ENCODE data around the gene CMC4.

Gene CMC4

GRCh38 chrX:155028877-155029291, 42.1 kb downstream of the CMC4 start:
- Mint-ChIP-seq H3K4me1 (peaks cover 33% of the 10 kb centered on the region), H3K9me3 (no peaks in the 10 kb centered on the region), H3K27me3 (no peaks in the 10 kb centered on the region), H3K36me3 (ENCODE audit: low read depth) (peaks cover 2% of the 10 kb centered on the region), H3K4me3 (peak overlapping the region; percentile 87), H3K27ac (peak overlapping the region; percentile 93)
- DNase-seq (no peak), ATAC-seq (no peak)

- no peak for DNase-seq
- Mint-ChIP-seq H3K27ac (peak overlapping the region; percentile 93), H3K9me3 (no peaks in the 10 kb centered on the region), H3K4me1 (peaks cover 30% of the 10 kb centered on the region), H3K36me3 (ENCODE audit: low read depth) (peaks cover 2% of the 10 kb centered on the region), H3K27me3 (no peaks in the 10 kb centered on the region), H3K4me3 (peak overlapping the region; percentile 87)
- ATAC-seq: no peak
Measured at GRCh38 chrX:155028129-155028528, 42.8 kb downstream of the CMC4 start.

- Mint-ChIP-seq H3K4me3 (peak overlapping the region; percentile 87), H3K4me1 (peaks cover 28% of the 10 kb centered on the region), H3K27me3 (no peaks in the 10 kb centered on the region), H3K27ac (peak overlapping the region; percentile 93), H3K9me3 (no peaks in the 10 kb centered on the region), H3K36me3 (ENCODE audit: low read depth) (peaks cover 2% of the 10 kb centered on the region)
- no peak for DNase-seq
- peak; percentile 51 for ATAC-seq
Measured at GRCh38 chrX:155027509-155028066, 43.3 kb downstream of the CMC4 start.

- Mint-ChIP-seq H3K27me3 (no peaks in the 10 kb centered on the region), H3K4me1 (peaks cover 27% of the 10 kb centered on the region), H3K27ac (peak within 1 kb of the TSS; percentile 93), H3K36me3 (ENCODE audit: low read depth) (peaks cover 2% of the 10 kb centered on the region), H3K9me3 (no peaks in the 10 kb centered on the region), H3K4me3 (peak within 1 kb of the TSS; percentile 87)
- ATAC-seq: peak; percentile 91
- peak; percentile 89 for DNase-seq
Measured at GRCh38 chrX:155026727-155027508, 44.0 kb downstream of the CMC4 start, which contains the start of gene FUNDC2. TSS of gene FUNDC2 (plus strand) at chrX:155026844. CDS start at chrX:155026939, 95 bp downstream.

GRCh38 chrX:155026420-155026726, 44.6 kb downstream of the CMC4 start:
- peaks cover 24% of the 10 kb centered on the region for H3K4me1 Mint-ChIP-seq
- ATAC-seq (no peak), DNase-seq (no peak)
- no peaks in the 10 kb centered on the region for H3K9me3 Mint-ChIP-seq
- peak overlapping the region; percentile 87 for H3K4me3 Mint-ChIP-seq
- H3K27me3 Mint-ChIP-seq: peaks cover under 1% of the 10 kb centered on the region
- H3K36me3 Mint-ChIP-seq (ENCODE audit: low read depth): peaks cover 2% of the 10 kb centered on the region
- peak overlapping the region; percentile 85 for H3K27ac Mint-ChIP-seq

GRCh38 chrX:155023907-155024833, 46.8 kb downstream of the CMC4 start:
- Mint-ChIP-seq H3K27me3 (peaks cover 2% of the 10 kb centered on the region), H3K36me3 (ENCODE audit: low read depth) (no peaks in the 10 kb centered on the region), H3K27ac (no peak overlapping the region), H3K4me3 (peak overlapping the region; percentile 36), H3K9me3 (no peaks in the 10 kb centered on the region), H3K4me1 (peaks cover 17% of the 10 kb centered on the region)
- ATAC-seq: no peak
- no peak for DNase-seq

- Mint-ChIP-seq H3K4me3 (no peak within 1 kb of the TSS), H3K36me3 (ENCODE audit: low read depth) (no peaks in the 10 kb centered on the region), H3K27ac (no peak within 1 kb of the TSS), H3K27me3 (peaks cover 2% of the 10 kb centered on the region), H3K4me1 (peaks cover 6% of the 10 kb centered on the region), H3K9me3 (no peaks in the 10 kb centered on the region)
- ATAC-seq: no peak
- no peak for DNase-seq
Measured at GRCh38 chrX:155022585-155022984, 48.4 kb downstream of the CMC4 start, which contains the start of gene F8. TSS of gene F8 (minus strand) at chrX:155022723. CDS start at chrX:155022552, 171 bp downstream.

GRCh38 chrX:155020591-155020990, 50.3 kb downstream of the CMC4 start:
- DNase-seq (no peak), ATAC-seq (no peak)
- Mint-ChIP-seq H3K36me3 (ENCODE audit: low read depth) (no peaks in the 10 kb centered on the region), H3K9me3 (no peaks in the 10 kb centered on the region), H3K4me3 (no peak overlapping the region), H3K27ac (no peak overlapping the region), H3K4me1 (peaks cover 6% of the 10 kb centered on the region), H3K27me3 (peaks cover 2% of the 10 kb centered on the region)
